Inferior parietal cortex (tissue), 1 donor: Measurements from ENCODE around the gene SYNPO.

Source experiments
- DNase-seq: peaks from one replicate; pipeline ENCODE4 v3.0.0-alpha.2; 2016; ENCODE audit errors: extremely low spot score

The SYNPO gene

GRCh38 chr5:150641006-150641570, 628 bp downstream of the SYNPO start:
- no peak for DNase-seq

- DNase-seq, result no peak
Observed at GRCh38 chr5:150641824-150642566, 1.5 kb downstream of the SYNPO start.

GRCh38 chr5:150642567-150642927, 2.1 kb downstream of the SYNPO start:
- DNase-seq, result no peak

GRCh38 chr5:150642991-150643710, 2.7 kb downstream of the SYNPO start:
- DNase-seq, result no peak

- DNase-seq, result no peak
Observed at GRCh38 chr5:150644058-150644457, 3.6 kb downstream of the SYNPO start.

GRCh38 chr5:150644514-150644913, 4.1 kb downstream of the SYNPO start:
- DNase-seq, result no peak

- DNase-seq, result no peak
Observed at GRCh38 chr5:150645070-150645700, 4.7 kb downstream of the SYNPO start.

- no peak for DNase-seq
Observed at GRCh38 chr5:150647275-150648251, 7.1 kb downstream of the SYNPO start.

GRCh38 chr5:150648294-150649107, 8.0 kb downstream of the SYNPO start:
- DNase-seq, result no peak

- no peak for DNase-seq
Observed at GRCh38 chr5:150649108-150650020, 8.9 kb downstream of the SYNPO start.

- no peak for DNase-seq
Observed at GRCh38 chr5:150650021-150651006, 9.9 kb downstream of the SYNPO start.

- no peak for DNase-seq
Observed at GRCh38 chr5:150651382-150651781, 10.9 kb downstream of the SYNPO start.

- no peak for DNase-seq
Observed at GRCh38 chr5:150651924-150652671, 11.6 kb downstream of the SYNPO start.

GRCh38 chr5:150653145-150653761, 12.8 kb downstream of the SYNPO start:
- DNase-seq, result no peak

GRCh38 chr5:150653762-150654556, 13.5 kb downstream of the SYNPO start:
- no peak for DNase-seq

- DNase-seq, result no peak
Observed at GRCh38 chr5:150655221-150655620, 14.8 kb downstream of the SYNPO start.
